SK-N-SH treated with all-trans-retinoic acid at 6 μM for 48 hours (cell line): ENCODE data around the gene IQSEC1.

Source experiments
- ATAC-seq: fragments of 200-7000 bp; cut with Tn5 transposase; 3 replicates; pipeline ENCODE4 v1.9.1; 2020; ENCODE audit warnings: mild to moderate bottlenecking, moderate library complexity
- ARNTL ChIP-seq: fragments of 450-650 bp; formaldehyde crosslinking; IDR thresholded peaks from 2 replicates; pipeline ENCODE4 v1.5.0; 2020; ENCODE audit warnings: low read depth, mild to moderate bottlenecking, moderate library complexity, borderline replicate concordance
- BACH2 ChIP-seq: fragments of 250-450 bp; sonication (Bioruptor Pico); IDR thresholded peaks from 2 replicates; pipeline ENCODE4 v1.9.0; 2021; ENCODE audit warnings: mild to moderate bottlenecking, borderline replicate concordance
- CREB5 ChIP-seq: fragments of 250-450 bp; sonication (Bioruptor Pico); IDR thresholded peaks from 2 replicates; pipeline ENCODE4 v1.5.1; 2020; ENCODE audit warnings: low read depth, mild to moderate bottlenecking, moderate library complexity
- CSDC2 ChIP-seq: fragments of 250-450 bp; sonication (Bioruptor Pico); IDR thresholded peaks from 2 replicates; pipeline ENCODE4 v1.5.0; 2020; ENCODE audit warnings: mild to moderate bottlenecking, moderate library complexity
- ESRRG ChIP-seq: fragments of 250-450 bp; sonication (Bioruptor Pico); IDR thresholded peaks from 2 replicates; pipeline ENCODE4 v1.6.1; 2021; ENCODE audit warnings: mild to moderate bottlenecking
- GLIS3 ChIP-seq: fragments of 250-450 bp; sonication (Bioruptor Pico); IDR thresholded peaks from 2 replicates; pipeline ENCODE4 v1.5.0; 2020; ENCODE audit warnings: mild to moderate bottlenecking, moderate library complexity
- ISL1 ChIP-seq: fragments of 250-450 bp; sonication (Bioruptor Pico); IDR thresholded peaks from 2 replicates; pipeline ENCODE4 v2.1.2; 2022; ENCODE audit warnings: mild to moderate bottlenecking, moderate library complexity
- OSR1 ChIP-seq: fragments of 250-450 bp; sonication (Bioruptor Pico); IDR thresholded peaks from 2 replicates; pipeline ENCODE4 v1.8.0; 2022; ENCODE audit warnings: moderate library complexity, mild to moderate bottlenecking, inconsistent platforms
- PPARA ChIP-seq: fragments of 250-450 bp; sonication (Bioruptor Pico); IDR thresholded peaks from 2 replicates; pipeline ENCODE4 v1.5.0; 2020; ENCODE audit warnings: mild to moderate bottlenecking, borderline replicate concordance
- SNAI2 ChIP-seq: fragments of 250-450 bp; sonication (Bioruptor Pico); IDR thresholded peaks from 2 replicates; pipeline ENCODE4 v1.5.0; 2020; ENCODE audit warnings: mild to moderate bottlenecking, moderate library complexity
- TCF4 ChIP-seq: fragments of 250-450 bp; sonication (Bioruptor Pico); IDR thresholded peaks from 2 replicates; pipeline ENCODE4 v1.8.0; 2021; ENCODE audit warnings: mild to moderate bottlenecking, moderate library complexity, borderline replicate concordance
- TOX ChIP-seq: fragments of 250-450 bp; sonication (Bioruptor Pico); IDR thresholded peaks from 2 replicates; pipeline ENCODE4 v1.8.0; 2021; ENCODE audit warnings: mild to moderate bottlenecking, moderate library complexity, borderline replicate concordance
- ZFP3 ChIP-seq: fragments of 250-450 bp; sonication (Bioruptor Pico); IDR thresholded peaks from 2 replicates; pipeline ENCODE4 v1.5.0; 2020; ENCODE audit warnings: mild to moderate bottlenecking, moderate library complexity
- ZFP30 ChIP-seq: fragments of 450-650 bp; formaldehyde crosslinking; IDR thresholded peaks from 2 replicates; pipeline ENCODE4 v1.5.0; 2022; ENCODE audit warnings: mild to moderate bottlenecking, moderate library complexity
- ZNF565 ChIP-seq: fragments of 450-650 bp; formaldehyde crosslinking; conservative IDR thresholded peaks from 2 replicates; pipeline ENCODE4 v1.5.0; 2020; ENCODE audit warnings: low read depth, mild to moderate bottlenecking, moderate library complexity
- ZNF70 ChIP-seq: fragments of 450-650 bp; formaldehyde crosslinking; IDR thresholded peaks from 2 replicates; pipeline ENCODE4 v1.5.0; 2020; ENCODE audit warnings: mild to moderate bottlenecking, moderate library complexity
- ZNF8 ChIP-seq: fragments of 450-650 bp; formaldehyde crosslinking; IDR thresholded peaks from 2 replicates; pipeline ENCODE4 v1.5.0; 2020; ENCODE audit warnings: mild to moderate bottlenecking, moderate library complexity
- TF ChIP-seq, protein P1 (sequence below): fragments of 250-450 bp; sonication (Bioruptor Pico); IDR thresholded peaks from 2 replicates; pipeline ENCODE4 v1.8.0; 2020; ENCODE audit warnings: mild to moderate bottlenecking, moderate library complexity, borderline replicate concordance
- TF ChIP-seq, protein P2 (sequence below): fragments of 250-450 bp; sonication (Bioruptor Pico); IDR thresholded peaks from 2 replicates; pipeline ENCODE4 v1.5.0; 2020; ENCODE audit warnings: mild to moderate bottlenecking, moderate library complexity
- TF ChIP-seq, protein P3 (sequence below): fragments of 250-450 bp; sonication (Bioruptor Pico); IDR thresholded peaks from 2 replicates; pipeline ENCODE4 v1.8.0; 2021; ENCODE audit warnings: low read depth, mild to moderate bottlenecking, moderate library complexity, borderline replicate concordance

The IQSEC1 gene

DNA sequence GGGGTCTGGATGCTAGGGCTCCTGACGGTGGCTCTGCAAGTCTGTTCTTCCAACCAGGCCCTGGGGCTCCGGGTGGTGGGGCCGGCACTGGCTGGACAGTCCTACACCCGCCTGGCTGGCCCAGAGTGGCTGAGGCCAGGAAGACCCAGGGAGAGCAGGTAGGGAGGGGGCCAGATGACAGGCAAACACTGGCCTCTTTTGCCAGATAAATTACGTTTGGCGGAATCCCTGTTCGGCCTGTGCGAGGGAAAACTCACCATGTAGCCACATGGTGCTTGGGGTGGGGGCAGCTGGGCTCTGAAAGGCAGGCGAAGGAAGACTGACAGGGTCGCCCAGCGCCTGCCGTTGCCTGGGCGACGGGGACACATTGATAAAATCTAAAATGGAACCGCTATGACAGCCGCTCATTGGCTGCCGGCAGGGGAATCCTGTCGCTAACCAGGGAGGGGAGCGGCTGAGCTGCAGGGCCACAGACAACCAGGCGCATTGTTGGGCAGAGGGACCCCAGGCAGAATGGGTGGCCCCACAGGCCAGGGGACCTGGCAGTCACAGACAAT is 30.4 kb downstream of the IQSEC1 start:
- TF ChIP-seq ZFP3 (CRISPR knock-in tag) = no peak
- TF ChIP-seq ZFP30 = no peak
- TF ChIP-seq SNAI2 (CRISPR knock-in tag) = no peak
- no peak for TF ChIP-seq CSDC2 (CRISPR knock-in tag)
- TF ChIP-seq, protein P1, sequence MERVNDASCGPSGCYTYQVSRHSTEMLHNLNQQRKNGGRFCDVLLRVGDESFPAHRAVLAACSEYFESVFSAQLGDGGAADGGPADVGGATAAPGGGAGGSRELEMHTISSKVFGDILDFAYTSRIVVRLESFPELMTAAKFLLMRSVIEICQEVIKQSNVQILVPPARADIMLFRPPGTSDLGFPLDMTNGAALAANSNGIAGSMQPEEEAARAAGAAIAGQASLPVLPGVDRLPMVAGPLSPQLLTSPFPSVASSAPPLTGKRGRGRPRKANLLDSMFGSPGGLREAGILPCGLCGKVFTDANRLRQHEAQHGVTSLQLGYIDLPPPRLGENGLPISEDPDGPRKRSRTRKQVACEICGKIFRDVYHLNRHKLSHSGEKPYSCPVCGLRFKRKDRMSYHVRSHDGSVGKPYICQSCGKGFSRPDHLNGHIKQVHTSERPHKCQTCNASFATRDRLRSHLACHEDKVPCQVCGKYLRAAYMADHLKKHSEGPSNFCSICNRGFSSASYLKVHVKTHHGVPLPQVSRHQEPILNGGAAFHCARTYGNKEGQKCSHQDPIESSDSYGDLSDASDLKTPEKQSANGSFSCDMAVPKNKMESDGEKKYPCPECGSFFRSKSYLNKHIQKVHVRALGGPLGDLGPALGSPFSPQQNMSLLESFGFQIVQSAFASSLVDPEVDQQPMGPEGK (CRISPR knock-in tag) = no peak
- no peak for TF ChIP-seq OSR1 (CRISPR knock-in tag)
- TF ChIP-seq, protein P2, sequence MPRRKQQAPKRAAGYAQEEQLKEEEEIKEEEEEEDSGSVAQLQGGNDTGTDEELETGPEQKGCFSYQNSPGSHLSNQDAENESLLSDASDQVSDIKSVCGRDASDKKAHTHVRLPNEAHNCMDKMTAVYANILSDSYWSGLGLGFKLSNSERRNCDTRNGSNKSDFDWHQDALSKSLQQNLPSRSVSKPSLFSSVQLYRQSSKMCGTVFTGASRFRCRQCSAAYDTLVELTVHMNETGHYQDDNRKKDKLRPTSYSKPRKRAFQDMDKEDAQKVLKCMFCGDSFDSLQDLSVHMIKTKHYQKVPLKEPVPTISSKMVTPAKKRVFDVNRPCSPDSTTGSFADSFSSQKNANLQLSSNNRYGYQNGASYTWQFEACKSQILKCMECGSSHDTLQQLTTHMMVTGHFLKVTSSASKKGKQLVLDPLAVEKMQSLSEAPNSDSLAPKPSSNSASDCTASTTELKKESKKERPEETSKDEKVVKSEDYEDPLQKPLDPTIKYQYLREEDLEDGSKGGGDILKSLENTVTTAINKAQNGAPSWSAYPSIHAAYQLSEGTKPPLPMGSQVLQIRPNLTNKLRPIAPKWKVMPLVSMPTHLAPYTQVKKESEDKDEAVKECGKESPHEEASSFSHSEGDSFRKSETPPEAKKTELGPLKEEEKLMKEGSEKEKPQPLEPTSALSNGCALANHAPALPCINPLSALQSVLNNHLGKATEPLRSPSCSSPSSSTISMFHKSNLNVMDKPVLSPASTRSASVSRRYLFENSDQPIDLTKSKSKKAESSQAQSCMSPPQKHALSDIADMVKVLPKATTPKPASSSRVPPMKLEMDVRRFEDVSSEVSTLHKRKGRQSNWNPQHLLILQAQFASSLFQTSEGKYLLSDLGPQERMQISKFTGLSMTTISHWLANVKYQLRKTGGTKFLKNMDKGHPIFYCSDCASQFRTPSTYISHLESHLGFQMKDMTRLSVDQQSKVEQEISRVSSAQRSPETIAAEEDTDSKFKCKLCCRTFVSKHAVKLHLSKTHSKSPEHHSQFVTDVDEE = no peak
- no peak for TF ChIP-seq TCF4 (CRISPR knock-in tag)
- TF ChIP-seq ZNF8 (CRISPR knock-in tag) = no peak
- TF ChIP-seq, protein P3, sequence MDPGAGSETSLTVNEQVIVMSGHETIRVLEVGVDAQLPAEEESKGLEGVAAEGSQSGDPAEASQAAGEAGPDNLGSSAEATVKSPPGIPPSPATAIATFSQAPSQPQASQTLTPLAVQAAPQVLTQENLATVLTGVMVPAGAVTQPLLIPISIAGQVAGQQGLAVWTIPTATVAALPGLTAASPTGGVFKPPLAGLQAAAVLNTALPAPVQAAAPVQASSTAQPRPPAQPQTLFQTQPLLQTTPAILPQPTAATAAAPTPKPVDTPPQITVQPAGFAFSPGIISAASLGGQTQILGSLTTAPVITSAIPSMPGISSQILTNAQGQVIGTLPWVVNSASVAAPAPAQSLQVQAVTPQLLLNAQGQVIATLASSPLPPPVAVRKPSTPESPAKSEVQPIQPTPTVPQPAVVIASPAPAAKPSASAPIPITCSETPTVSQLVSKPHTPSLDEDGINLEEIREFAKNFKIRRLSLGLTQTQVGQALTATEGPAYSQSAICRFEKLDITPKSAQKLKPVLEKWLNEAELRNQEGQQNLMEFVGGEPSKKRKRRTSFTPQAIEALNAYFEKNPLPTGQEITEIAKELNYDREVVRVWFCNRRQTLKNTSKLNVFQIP (CRISPR knock-in tag) = no peak
- no peak for TF ChIP-seq PPARA (CRISPR knock-in tag)
- TF ChIP-seq ZNF565 (CRISPR knock-in tag) = no peak
- no peak for TF ChIP-seq BACH2
- no peak for TF ChIP-seq ZNF70 (CRISPR knock-in tag)
- no peak for TF ChIP-seq GLIS3 (CRISPR knock-in tag)
- no peak for TF ChIP-seq TOX (CRISPR knock-in tag)
- no peak for TF ChIP-seq ESRRG (CRISPR knock-in tag)
- peak; percentile 20; the same call in 1 of the 3 replicates for ATAC-seq

- TF ChIP-seq, protein P3 (CRISPR knock-in tag) = no peak
- TF ChIP-seq ARNTL (CRISPR knock-in tag) (no peak), ZFP30 (no peak), ZFP3 (CRISPR knock-in tag) (no peak), CREB5 (no peak), OSR1 (CRISPR knock-in tag) (no peak), BACH2 (no peak), TOX (CRISPR knock-in tag) (no peak), SNAI2 (CRISPR knock-in tag) (no peak), ISL1 (CRISPR knock-in tag) (no peak)
- TF ChIP-seq, protein P1 (CRISPR knock-in tag) = no peak
- TF ChIP-seq, protein P2 = no peak
- ATAC-seq = peak; percentile 10; the same call in 1 of the 3 replicates
These were observed 31.0 kb downstream of the IQSEC1 start for GRCh38 chr3:13042127-13042701.
